ENCODE data around the gene FCHSD2. TPM values are rescaled to one million over a fixed set of nuclear protein-coding genes. Genes with fewer than 3 reads are reported as not detected.
A peak's percentile ranks its signal among the peaks of the same experiment; 100 is the strongest.

The FCHSD2 gene
- total RNA-seq, 2 donors from 2014 or later: 12.1 to 20.9 TPM

GRCh38 chr11:73158356-73159051 is 16.4 kb upstream of the FCHSD2 start:
- no peak for DNase-seq
- intact Hi-C loops (cut with DNase I): no loop called here
- no peak overlapping the region for H3K4me3 ChIP-seq

GRCh38 chr11:73157101-73158010 is 15.2 kb upstream of the FCHSD2 start:
- H3K9ac ChIP-seq (ENCODE audit: low read depth in 2 of 2, low read length in 2 of 2): peak overlapping the region in 1 of 2 donors; percentile 24
- H3K9me3 ChIP-seq: no peaks in the 10 kb centered on the region
- no peak for DNase-seq
- H3K27ac ChIP-seq: peak overlapping the region; percentile 36
- no peak overlapping the region for H3K4me3 ChIP-seq
- no peak for TF ChIP-seq CTCF (IDR thresholded peaks at IDR 0.05)
- no peaks in the 10 kb centered on the region for H3K36me3 ChIP-seq
- no peaks in the 10 kb centered on the region for H3K27me3 ChIP-seq
- no peaks in the 10 kb centered on the region for H3K4me1 ChIP-seq
- intact Hi-C loops (cut with DNase I): no loop called here

More at GRCh38 chr11:73158356-73159051, 16.4 kb upstream of the FCHSD2 start:
- Histone ChIP-seq H3K9me3 (no peaks in the 10 kb centered on the region), H3K36me3 (no peaks in the 10 kb centered on the region), H3K9ac (ENCODE audit: low read depth in 2 of 2, low read length in 2 of 2) (peak overlapping the region in 1 of 2 donors; percentile 24), H3K4me1 (no peaks in the 10 kb centered on the region), H3K27ac (peak overlapping the region; percentile 36), H3K27me3 (no peaks in the 10 kb centered on the region)
- TF ChIP-seq CTCF (IDR thresholded peaks at IDR 0.05): no peak

GRCh38 chr11:73156686-73157085 is 14.6 kb upstream of the FCHSD2 start:
- no peaks in the 10 kb centered on the region for H3K27me3 ChIP-seq
- no peak for TF ChIP-seq CTCF (IDR thresholded peaks at IDR 0.05)
- DNase-seq: no peak
- H3K9ac ChIP-seq (ENCODE audit: low read depth in 2 of 2, low read length in 2 of 2): no peak overlapping the region
- H3K27ac ChIP-seq: peak overlapping the region; percentile 36
- intact Hi-C loops (cut with DNase I): no loop called here
- no peaks in the 10 kb centered on the region for H3K9me3 ChIP-seq
- H3K4me1 ChIP-seq: no peaks in the 10 kb centered on the region
- H3K36me3 ChIP-seq: no peaks in the 10 kb centered on the region
- no peak overlapping the region for H3K4me3 ChIP-seq

- no peak for TF ChIP-seq CTCF (IDR thresholded peaks at IDR 0.05)
- Histone ChIP-seq H3K27ac (no peak overlapping the region), H3K36me3 (no peaks in the 10 kb centered on the region), H3K4me3 (no peak overlapping the region), H3K9ac (ENCODE audit: low read depth in 2 of 2, low read length in 2 of 2) (no peak overlapping the region), H3K4me1 (no peaks in the 10 kb centered on the region), H3K9me3 (no peaks in the 10 kb centered on the region), H3K27me3 (no peaks in the 10 kb centered on the region)
- DNase-seq: no peak
- intact Hi-C loops (cut with DNase I): no loop called here
Observed at GRCh38 chr11:73156114-73156513, 14.0 kb upstream of the FCHSD2 start.

GRCh38 chr11:73155102-73155501 is 13.0 kb upstream of the FCHSD2 start:
- H3K9ac ChIP-seq (ENCODE audit: low read depth in 2 of 2, low read length in 2 of 2): no peak overlapping the region
- no peak for TF ChIP-seq CTCF (IDR thresholded peaks at IDR 0.05)
- H3K4me3 ChIP-seq: no peak overlapping the region
- H3K9me3 ChIP-seq: no peaks in the 10 kb centered on the region
- H3K27me3 ChIP-seq: no peaks in the 10 kb centered on the region
- H3K4me1 ChIP-seq: no peaks in the 10 kb centered on the region
- no peak overlapping the region for H3K27ac ChIP-seq
- H3K36me3 ChIP-seq: no peaks in the 10 kb centered on the region
- intact Hi-C loops (cut with DNase I): no loop called here
- DNase-seq: no peak

Data from colonic mucosa (tissue), 4 donors.